ENCODE results near the gene SLC9A4. TPM values are rescaled to one million over a fixed set of nuclear protein-coding genes. Genes with fewer than 3 reads are reported as not detected.

SLC9A4 gene
- polyA plus RNA-seq, 1 experiment = not detected

DNA sequence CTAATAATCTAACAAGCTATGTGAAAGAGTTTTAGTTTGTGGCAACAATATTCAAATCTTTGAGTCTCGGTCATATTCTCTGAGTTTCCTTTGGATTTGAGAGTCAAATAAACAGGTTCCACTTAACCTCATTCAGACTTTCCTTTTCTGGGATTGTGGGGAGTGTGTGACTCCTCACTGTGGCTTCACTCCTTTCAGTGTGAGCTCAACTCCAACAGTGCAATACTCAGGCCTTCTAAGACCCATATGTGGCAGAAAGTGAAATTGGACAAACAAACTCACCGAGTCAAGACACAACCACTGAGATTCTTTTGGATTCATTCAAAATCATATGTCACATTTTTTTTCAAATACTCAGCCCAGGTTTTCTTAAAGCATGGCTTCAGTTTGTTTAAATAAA, 25.4 kb downstream of the SLC9A4 start:
- H3K36me3 ChIP-seq (ENCODE audit: control insufficient read depth, insufficient read depth, low read length) = no peaks in the 10 kb centered on the region
- POLR2A ChIA-PET = interaction anchor here (0.7 kb wide), 1 partner anchor 45 kb away, joined by 3 read pairs; no protein-coding TSS in a partner anchor
- DNase-seq (ENCODE audit: low read depth) = no peak
- H3K27me3 ChIP-seq (ENCODE audit: control insufficient read depth, insufficient read depth, low read length) = no peaks in the 10 kb centered on the region
- CTCF ChIA-PET = interaction anchor here (0.7 kb wide), 1 partner anchor 14 kb away, joined by 3 read pairs; no protein-coding TSS in a partner anchor
- H3K4me3 ChIP-seq (ENCODE audit: low read depth, low read length) = no peak overlapping the region
- TF ChIP-seq, protein P1, sequence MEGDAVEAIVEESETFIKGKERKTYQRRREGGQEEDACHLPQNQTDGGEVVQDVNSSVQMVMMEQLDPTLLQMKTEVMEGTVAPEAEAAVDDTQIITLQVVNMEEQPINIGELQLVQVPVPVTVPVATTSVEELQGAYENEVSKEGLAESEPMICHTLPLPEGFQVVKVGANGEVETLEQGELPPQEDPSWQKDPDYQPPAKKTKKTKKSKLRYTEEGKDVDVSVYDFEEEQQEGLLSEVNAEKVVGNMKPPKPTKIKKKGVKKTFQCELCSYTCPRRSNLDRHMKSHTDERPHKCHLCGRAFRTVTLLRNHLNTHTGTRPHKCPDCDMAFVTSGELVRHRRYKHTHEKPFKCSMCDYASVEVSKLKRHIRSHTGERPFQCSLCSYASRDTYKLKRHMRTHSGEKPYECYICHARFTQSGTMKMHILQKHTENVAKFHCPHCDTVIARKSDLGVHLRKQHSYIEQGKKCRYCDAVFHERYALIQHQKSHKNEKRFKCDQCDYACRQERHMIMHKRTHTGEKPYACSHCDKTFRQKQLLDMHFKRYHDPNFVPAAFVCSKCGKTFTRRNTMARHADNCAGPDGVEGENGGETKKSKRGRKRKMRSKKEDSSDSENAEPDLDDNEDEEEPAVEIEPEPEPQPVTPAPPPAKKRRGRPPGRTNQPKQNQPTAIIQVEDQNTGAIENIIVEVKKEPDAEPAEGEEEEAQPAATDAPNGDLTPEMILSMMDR (IDR thresholded peaks at IDR 0.05; ENCODE audit: insufficient read depth, low read depth, low read length) = no peak

DNA sequence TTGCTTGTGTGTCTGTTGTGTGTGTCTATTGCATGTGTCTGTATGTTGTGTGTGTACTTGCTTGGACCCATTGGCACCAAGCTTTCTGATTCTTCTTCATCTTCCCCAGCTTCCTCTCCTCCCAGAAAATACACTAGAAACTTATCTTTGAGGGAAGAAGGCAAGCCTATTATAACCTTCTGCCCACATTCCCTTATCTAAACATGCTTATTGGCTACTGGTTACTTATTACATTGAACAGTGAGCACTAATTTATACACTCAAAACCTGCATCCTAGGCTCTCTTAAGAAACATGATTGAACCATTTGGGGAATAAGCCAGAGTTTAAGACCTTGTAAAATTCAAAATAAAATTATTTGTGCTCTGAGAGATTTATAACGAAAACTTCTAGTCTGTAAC, 26.5 kb downstream of the SLC9A4 start:
- TF ChIP-seq, protein P1 (IDR thresholded peaks at IDR 0.05; ENCODE audit: insufficient read depth, low read depth, low read length) = no peak
- CTCF ChIA-PET = interaction anchor here (1.5 kb wide), 1 partner anchor 116 kb away, joined by 4 read pairs; no protein-coding TSS in a partner anchor
- Histone ChIP-seq H3K27me3 (ENCODE audit: control insufficient read depth, insufficient read depth, low read length) (no peaks in the 10 kb centered on the region), H3K4me3 (ENCODE audit: low read depth, low read length) (no peak overlapping the region), H3K36me3 (ENCODE audit: control insufficient read depth, insufficient read depth, low read length) (no peaks in the 10 kb centered on the region)
- POLR2A ChIA-PET = no interaction called here
- DNase-seq (ENCODE audit: low read depth) = no peak

DNA sequence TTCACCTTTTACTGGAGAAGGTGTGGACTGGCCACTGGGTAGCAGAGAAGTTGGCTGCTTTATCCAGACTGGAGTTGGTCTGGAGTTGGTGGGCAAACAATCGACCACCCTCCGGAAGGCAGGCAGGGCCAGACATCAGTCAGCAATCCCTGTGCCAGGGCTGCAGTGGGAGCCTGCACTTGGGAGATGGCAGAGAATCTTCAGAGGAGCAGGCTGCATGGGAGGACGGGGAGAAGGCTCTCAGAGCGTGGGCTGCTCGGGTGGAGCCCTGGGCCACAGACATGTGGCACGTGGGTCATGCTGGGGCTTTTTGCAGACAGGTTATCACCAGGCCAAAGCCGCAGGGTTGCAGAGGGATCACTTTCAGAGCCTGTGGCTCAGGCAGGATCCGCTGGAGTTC, 29.6 kb downstream of the SLC9A4 start:
- POLR2A ChIA-PET = no interaction called here
- Histone ChIP-seq H3K4me3 (ENCODE audit: low read depth, low read length) (no peak overlapping the region), H3K36me3 (ENCODE audit: control insufficient read depth, insufficient read depth, low read length) (no peaks in the 10 kb centered on the region), H3K27me3 (ENCODE audit: control insufficient read depth, insufficient read depth, low read length) (no peaks in the 10 kb centered on the region)
- no peak for DNase-seq (ENCODE audit: low read depth)
- CTCF ChIA-PET = no interaction called here
- TF ChIP-seq, protein P1 (IDR thresholded peaks at IDR 0.05; ENCODE audit: insufficient read depth, low read depth, low read length) = no peak

DNA sequence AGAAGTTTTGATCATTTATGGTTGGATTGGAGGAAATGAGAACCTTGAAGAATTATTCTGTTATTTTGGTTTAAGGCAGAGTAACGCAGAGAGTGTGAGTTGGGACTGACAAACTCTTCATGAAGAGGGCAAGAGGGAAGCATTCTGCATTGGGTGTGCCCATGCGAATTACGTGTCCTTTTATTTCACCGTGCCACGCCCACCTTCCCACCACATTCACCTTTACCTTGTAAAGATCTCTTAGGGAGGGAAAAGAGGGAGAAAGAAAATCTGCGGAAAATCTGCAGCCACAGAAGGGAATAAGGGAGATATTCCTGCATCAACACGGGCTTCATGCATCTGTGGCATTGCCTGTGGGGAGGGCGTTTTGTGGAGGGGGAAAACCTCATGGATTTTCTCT, 31.8 kb downstream of the SLC9A4 start:
- no peak for DNase-seq (ENCODE audit: low read depth)
- POLR2A ChIA-PET = no interaction called here
- TF ChIP-seq, protein P1 (IDR thresholded peaks at IDR 0.05; ENCODE audit: insufficient read depth, low read depth, low read length) = no peak
- Histone ChIP-seq H3K4me3 (ENCODE audit: low read depth, low read length) (no peak overlapping the region), H3K36me3 (ENCODE audit: control insufficient read depth, insufficient read depth, low read length) (no peaks in the 10 kb centered on the region), H3K27me3 (ENCODE audit: control insufficient read depth, insufficient read depth, low read length) (no peaks in the 10 kb centered on the region)
- CTCF ChIA-PET = no interaction called here

DNA sequence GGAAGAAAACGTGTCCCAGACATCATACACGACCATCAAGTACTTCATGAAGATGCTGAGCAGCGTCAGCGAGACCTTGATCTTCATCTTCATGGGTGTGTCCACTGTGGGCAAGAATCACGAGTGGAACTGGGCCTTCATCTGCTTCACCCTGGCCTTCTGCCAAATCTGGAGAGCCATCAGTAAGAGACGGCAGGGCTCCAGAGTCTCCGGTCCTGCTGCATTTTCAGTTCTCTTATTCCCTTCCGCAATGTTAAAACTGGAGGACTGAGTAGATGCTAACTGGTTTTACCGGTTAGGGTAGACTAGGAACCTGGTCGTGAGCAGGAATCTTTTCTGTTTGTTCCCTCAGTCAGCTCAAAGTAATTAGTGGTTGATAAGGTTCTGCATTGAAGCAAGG, 32.3 kb downstream of the SLC9A4 start:
- DNase-seq (ENCODE audit: low read depth) = no peak
- ChIA-PET CTCF (no interaction called here), POLR2A (no interaction called here)
- H3K4me3 ChIP-seq (ENCODE audit: low read depth, low read length) = no peak overlapping the region
- no peaks in the 10 kb centered on the region for H3K27me3 ChIP-seq (ENCODE audit: control insufficient read depth, insufficient read depth, low read length)
- TF ChIP-seq, protein P1 (IDR thresholded peaks at IDR 0.05; ENCODE audit: insufficient read depth, low read depth, low read length) = no peak
- H3K36me3 ChIP-seq (ENCODE audit: control insufficient read depth, insufficient read depth, low read length) = no peaks in the 10 kb centered on the region
